ENCODE measurements around the gene MRPL24. TPM values are rescaled to one million over a fixed set of nuclear protein-coding genes. Genes with fewer than 3 reads are reported as not detected.

The MRPL24 gene
- total and polyA plus RNA-seq, 9 of the 15 experiments (the other 6 are each of a cell fraction or from before 2014, with no cell fraction given), result 74.3 to 267 (median 113) TPM

DNA sequence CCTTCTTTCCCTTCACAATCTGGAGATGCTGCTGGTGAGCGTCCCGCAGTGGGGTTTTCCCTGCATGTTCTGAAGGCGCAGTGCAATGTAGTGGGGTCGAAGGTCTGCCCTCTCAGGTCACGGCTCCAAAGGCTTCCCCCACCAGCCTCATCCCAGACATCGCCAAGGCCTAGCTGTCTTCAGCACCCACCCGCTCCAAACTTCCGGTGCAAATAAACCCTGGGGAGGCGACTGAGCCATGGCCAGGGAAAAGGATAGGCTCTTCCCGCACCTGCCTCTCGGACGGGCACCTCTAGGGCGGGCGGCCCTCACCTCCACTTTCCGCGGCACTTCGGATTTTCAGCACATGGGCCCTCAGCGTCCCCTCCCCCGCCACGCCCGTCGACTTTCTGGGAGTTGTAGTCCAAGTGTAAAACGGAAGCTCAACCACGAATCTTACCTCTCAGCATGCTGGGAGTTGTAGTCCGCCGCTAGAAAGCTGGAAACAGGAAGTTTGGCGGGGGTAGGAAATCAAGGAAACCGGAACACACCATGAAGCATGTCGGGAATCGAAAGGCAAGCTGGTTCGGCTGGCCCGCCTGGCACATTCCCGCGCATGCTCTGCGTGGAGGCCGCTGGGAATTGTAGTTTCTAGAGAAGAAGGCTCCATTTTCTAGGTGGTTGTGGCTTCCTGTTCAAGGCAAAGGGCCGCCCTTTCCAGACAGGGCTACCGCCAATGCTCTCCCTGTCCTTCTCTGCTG, at the start of gene MRPL24 (continued):
- TF ChIP-seq NFIX (CRISPR knock-in tag; IDR thresholded peaks at IDR 0.05; ENCODE audit: low read depth) (no peak), KLF10 (CRISPR knock-in tag; IDR thresholded peaks at IDR 0.05) (no peak), RHOXF2B (CRISPR knock-in tag; conservative IDR thresholded peaks at IDR 0.05) (no peak; the same call in 1 of the 2 replicates), ZNF174 (CRISPR knock-in tag; IDR thresholded peaks at IDR 0.05) (peak; percentile 85; the same call in 1 of the 2 replicates), ZNF282 (CRISPR knock-in tag; IDR thresholded peaks at IDR 0.05) (no peak), SMC3 (conservative IDR thresholded peaks at IDR 0.05; ENCODE audit: insufficient read depth, low read depth, low read length) (0 out of 2 replicates have a peak, but pooled peaks have one; percentile 7), NELFE (IDR thresholded peaks at IDR 0.05; ENCODE audit: insufficient read depth, insufficient read length) (no peak), ZNF143 (CRISPR knock-in tag; IDR thresholded peaks at IDR 0.05) (peak; percentile 100), ASH1L (IDR thresholded peaks at IDR 0.05; ENCODE audit: borderline replicate concordance, low read depth, partially characterized antibody) (peak; percentile 87), ZNF274 (IDR thresholded peaks at IDR 0.05; ENCODE audit: borderline replicate concordance, low read depth, low read length) (no peak), NFE2L1 (tag; IDR thresholded peaks at IDR 0.05; ENCODE audit: borderline replicate concordance, low read depth) (no peak), ZNF561 (CRISPR knock-in tag; conservative IDR thresholded peaks at IDR 0.05) (no peak), BHLHE40 (IDR thresholded peaks at IDR 0.05; ENCODE audit: low read length) (peak; percentile 38; the same call in 1 of the 2 replicates), BCOR (IDR thresholded peaks at IDR 0.05) (no peak), SIRT6 (IDR thresholded peaks at IDR 0.05; ENCODE audit: low read depth, low read length) (no peak), KAT2B (IDR thresholded peaks at IDR 0.05; ENCODE audit: low read depth, low read length) (no peak)
- TF ChIP-seq, protein P1, sequence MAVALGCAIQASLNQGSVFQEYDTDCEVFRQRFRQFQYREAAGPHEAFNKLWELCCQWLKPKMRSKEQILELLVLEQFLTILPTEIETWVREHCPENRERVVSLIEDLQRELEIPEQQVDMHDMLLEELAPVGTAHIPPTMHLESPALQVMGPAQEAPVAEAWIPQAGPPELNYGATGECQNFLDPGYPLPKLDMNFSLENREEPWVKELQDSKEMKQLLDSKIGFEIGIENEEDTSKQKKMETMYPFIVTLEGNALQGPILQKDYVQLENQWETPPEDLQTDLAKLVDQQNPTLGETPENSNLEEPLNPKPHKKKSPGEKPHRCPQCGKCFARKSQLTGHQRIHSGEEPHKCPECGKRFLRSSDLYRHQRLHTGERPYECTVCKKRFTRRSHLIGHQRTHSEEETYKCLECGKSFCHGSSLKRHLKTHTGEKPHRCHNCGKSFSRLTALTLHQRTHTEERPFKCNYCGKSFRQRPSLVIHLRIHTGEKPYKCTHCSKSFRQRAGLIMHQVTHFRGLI (CRISPR knock-in tag; IDR thresholded peaks at IDR 0.05), result no peak
- TF ChIP-seq, protein P2, sequence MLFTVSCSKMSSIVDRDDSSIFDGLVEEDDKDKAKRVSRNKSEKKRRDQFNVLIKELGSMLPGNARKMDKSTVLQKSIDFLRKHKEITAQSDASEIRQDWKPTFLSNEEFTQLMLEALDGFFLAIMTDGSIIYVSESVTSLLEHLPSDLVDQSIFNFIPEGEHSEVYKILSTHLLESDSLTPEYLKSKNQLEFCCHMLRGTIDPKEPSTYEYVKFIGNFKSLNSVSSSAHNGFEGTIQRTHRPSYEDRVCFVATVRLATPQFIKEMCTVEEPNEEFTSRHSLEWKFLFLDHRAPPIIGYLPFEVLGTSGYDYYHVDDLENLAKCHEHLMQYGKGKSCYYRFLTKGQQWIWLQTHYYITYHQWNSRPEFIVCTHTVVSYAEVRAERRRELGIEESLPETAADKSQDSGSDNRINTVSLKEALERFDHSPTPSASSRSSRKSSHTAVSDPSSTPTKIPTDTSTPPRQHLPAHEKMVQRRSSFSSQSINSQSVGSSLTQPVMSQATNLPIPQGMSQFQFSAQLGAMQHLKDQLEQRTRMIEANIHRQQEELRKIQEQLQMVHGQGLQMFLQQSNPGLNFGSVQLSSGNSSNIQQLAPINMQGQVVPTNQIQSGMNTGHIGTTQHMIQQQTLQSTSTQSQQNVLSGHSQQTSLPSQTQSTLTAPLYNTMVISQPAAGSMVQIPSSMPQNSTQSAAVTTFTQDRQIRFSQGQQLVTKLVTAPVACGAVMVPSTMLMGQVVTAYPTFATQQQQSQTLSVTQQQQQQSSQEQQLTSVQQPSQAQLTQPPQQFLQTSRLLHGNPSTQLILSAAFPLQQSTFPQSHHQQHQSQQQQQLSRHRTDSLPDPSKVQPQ (CRISPR knock-in tag; IDR thresholded peaks at IDR 0.05; ENCODE audit: borderline replicate concordance), result no peak
- TF ChIP-seq, protein P3, sequence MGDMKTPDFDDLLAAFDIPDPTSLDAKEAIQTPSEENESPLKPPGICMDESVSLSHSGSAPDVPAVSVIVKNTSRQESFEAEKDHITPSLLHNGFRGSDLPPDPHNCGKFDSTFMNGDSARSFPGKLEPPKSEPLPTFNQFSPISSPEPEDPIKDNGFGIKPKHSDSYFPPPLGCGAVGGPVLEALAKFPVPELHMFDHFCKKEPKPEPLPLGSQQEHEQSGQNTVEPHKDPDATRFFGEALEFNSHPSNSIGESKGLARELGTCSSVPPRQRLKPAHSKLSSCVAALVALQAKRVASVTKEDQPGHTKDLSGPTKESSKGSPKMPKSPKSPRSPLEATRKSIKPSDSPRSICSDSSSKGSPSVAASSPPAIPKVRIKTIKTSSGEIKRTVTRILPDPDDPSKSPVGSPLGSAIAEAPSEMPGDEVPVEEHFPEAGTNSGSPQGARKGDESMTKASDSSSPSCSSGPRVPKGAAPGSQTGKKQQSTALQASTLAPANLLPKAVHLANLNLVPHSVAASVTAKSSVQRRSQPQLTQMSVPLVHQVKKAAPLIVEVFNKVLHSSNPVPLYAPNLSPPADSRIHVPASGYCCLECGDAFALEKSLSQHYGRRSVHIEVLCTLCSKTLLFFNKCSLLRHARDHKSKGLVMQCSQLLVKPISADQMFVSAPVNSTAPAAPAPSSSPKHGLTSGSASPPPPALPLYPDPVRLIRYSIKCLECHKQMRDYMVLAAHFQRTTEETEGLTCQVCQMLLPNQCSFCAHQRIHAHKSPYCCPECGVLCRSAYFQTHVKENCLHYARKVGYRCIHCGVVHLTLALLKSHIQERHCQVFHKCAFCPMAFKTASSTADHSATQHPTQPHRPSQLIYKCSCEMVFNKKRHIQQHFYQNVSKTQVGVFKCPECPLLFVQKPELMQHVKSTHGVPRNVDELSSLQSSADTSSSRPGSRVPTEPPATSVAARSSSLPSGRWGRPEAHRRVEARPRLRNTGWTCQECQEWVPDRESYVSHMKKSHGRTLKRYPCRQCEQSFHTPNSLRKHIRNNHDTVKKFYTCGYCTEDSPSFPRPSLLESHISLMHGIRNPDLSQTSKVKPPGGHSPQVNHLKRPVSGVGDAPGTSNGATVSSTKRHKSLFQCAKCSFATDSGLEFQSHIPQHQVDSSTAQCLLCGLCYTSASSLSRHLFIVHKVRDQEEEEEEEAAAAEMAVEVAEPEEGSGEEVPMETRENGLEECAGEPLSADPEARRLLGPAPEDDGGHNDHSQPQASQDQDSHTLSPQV (IDR thresholded peaks at IDR 0.05), result peak; percentile 83
